Stimulated activated CD8-positive, alpha-beta memory T cell treated with anti-CD3 and anti-CD28 coated beads, Interleukin-2, amount 100 ng/mL, for 1 hour (primary cell): Measurements from ENCODE around the gene ZNF17.

Experiments used
- DNase-seq, 2 donors: peaks; one replicate each; pipeline ENCODE4 v3.0.0-alpha.2; 2020; ENCODE audit warnings: low read depth in 2 of 2

The ZNF17 gene

GRCh38 chr19:57434386-57435061 lies 23.6 kb downstream of the ZNF17 start:
- DNase-seq = no peak

- DNase-seq = peak; percentile 88 to 91
Observed at GRCh38 chr19:57435062-57435978, 24.4 kb downstream of the ZNF17 start, which contains the start of gene ZNF749. Gene ZNF749, plus strand, starts transcription at chr19:57435325. Its CDS starts 254 bp downstream, at chr19:57435579.

- no peak for DNase-seq
Observed at GRCh38 chr19:57436417-57436816, 25.5 kb downstream of the ZNF17 start.

DNA sequence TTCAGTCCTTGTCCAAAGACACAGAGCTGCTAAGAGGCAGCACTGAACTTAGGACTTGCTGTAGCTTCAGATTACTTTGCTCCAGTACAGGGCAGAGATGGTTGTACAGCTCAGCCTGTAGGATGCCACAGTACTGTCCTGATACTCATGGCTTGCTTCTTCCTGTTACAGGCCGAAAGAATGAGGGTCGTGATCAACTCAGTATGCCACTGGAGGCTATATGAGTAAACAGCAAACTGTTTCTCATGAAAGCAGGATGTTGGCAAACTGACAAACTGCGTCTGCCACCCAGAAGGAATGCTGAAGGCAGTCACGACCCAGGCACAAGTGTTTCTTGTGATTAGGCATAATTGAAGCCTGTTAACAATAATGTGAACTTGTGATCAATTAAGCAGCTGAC lies 27.0 kb downstream of the ZNF17 start:
- DNase-seq = no peak

DNA sequence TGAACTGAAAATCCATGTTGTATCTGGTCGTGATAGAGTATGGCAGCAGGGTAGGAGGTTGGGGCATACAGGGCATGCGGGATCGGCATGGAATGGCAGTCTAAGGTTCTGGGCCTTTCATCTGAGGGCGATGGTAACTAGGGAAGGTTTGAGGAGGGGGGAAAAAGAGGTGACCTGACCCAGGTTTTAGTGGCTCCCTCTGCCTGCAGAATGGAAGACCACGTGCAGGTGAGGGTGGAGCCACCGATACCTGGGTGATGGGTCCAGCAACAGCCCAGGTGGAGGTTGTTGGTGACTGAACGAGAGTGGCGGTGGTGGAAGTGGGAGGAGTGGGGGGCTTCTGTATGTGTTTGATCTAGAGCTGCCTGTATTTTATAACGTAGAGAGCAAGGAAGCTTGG lies 28.0 kb downstream of the ZNF17 start:
- no peak for DNase-seq

GRCh38 chr19:57441979-57442752 lies 31.2 kb downstream of the ZNF17 start:
- no peak for DNase-seq

GRCh38 chr19:57443121-57443696 lies 32.2 kb downstream of the ZNF17 start:
- DNase-seq = no peak

GRCh38 chr19:57452307-57452706 lies 41.3 kb downstream of the ZNF17 start:
- no peak for DNase-seq

DNA sequence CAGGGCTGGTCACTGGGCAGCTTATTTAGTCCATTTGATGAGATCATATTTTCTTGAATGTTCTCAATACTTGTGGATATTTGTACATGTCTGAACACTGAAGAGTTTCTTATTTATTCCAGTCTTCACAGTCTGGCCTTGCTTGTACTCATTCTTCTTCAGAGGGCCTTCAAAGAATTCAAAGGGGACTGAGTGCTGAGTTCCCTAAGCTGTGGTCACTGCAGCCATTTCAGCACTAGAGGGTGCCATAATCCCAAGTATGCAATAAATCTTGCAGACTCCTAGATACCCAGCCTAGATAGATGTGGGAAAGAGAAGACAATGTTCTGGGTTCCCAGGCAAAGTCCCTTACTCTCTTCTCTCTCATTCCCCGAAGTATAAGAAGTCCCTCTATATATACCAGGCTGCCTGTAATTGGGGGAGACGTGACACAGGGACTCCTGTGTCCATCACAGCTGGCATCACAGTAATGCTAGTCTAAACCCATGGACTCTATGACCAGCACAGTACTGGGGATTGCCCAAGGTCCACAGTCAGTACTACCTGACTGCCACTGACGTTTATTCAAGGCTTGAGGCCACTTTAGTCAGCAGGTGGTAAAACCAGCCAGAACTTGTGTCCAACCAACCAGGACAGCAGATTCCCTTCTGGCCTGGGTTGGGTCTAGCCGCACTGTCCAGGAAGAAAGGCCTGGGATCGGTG lies 54.9 kb downstream of the ZNF17 start:
- DNase-seq = no peak

GRCh38 chr19:57466489-57466888 lies 55.5 kb downstream of the ZNF17 start:
- no peak for DNase-seq
